WTC11 (cell line): ENCODE data around the gene FOXP4. TPM values are rescaled to one million over a fixed set of nuclear protein-coding genes. Genes with fewer than 3 reads are reported as not detected.

Source experiments
- ATAC-seq: fragments of 200-7000 bp; cut with Tn5 transposase; 2 replicates; pipeline ENCODE4 v1.10.0; 2021; ENCODE audit warnings: mild to moderate bottlenecking, moderate library complexity
- CTCF ChIA-PET: fragments of 300-600 bp; sonication (Branson Sonifier 250); formaldehyde crosslinking; loops from one replicate; lab custom pipeline; 2021; ENCODE audit warnings: antibody characterized with exemption; lab: Charles Lee
- POLR2A ChIA-PET: fragments of 350-600 bp; sonication (Branson Sonifier 250); formaldehyde crosslinking; loops from one replicate; lab custom pipeline; 2021; ENCODE audit warnings: antibody characterized with exemption; lab: Charles Lee
- DNase-seq: peaks from one replicate; pipeline ENCODE4 v3.0.0; 2021; ENCODE audit warnings: low spot score
- H3K27ac Mint-ChIP-seq: 2 replicates; pipeline ENCODE4 v1.8.0; 2021; ENCODE audit warnings: mixed read lengths
- H3K27me3 Mint-ChIP-seq: 2 replicates; pipeline ENCODE4 v1.8.0; 2021; ENCODE audit warnings: low read depth, mild to moderate bottlenecking, moderate library complexity, mixed read lengths
- H3K36me3 Mint-ChIP-seq: 2 replicates; pipeline ENCODE4 v1.8.0; 2021; ENCODE audit warnings: mixed read lengths
- H3K4me1 Mint-ChIP-seq: 2 replicates; pipeline ENCODE4 v1.8.0; 2022; ENCODE audit warnings: mixed read lengths
- H3K4me3 Mint-ChIP-seq: 2 replicates; pipeline ENCODE4 v1.8.0; 2021; ENCODE audit warnings: mild to moderate bottlenecking, moderate library complexity, mixed read lengths
- H3K9me3 Mint-ChIP-seq: 2 replicates; pipeline ENCODE4 v1.8.0; 2021; ENCODE audit warnings: mixed read lengths
- ATF1 ChIP-seq: sonication (generic); formaldehyde crosslinking; IDR thresholded peaks from 2 replicates; pipeline ENCODE4 v1.8.1; 2023; ENCODE audit warnings: mild to moderate bottlenecking, moderate library complexity, missing genetic modification reagents
- E2F4 ChIP-seq: sonication (generic); formaldehyde crosslinking; IDR thresholded peaks from 2 replicates; pipeline ENCODE4 v1.8.1; 2022; ENCODE audit warnings: low read depth, mild to moderate bottlenecking, moderate library complexity, missing genetic modification reagents, borderline replicate concordance
- ELF4 ChIP-seq: sonication (generic); formaldehyde crosslinking; IDR thresholded peaks from 2 replicates; pipeline ENCODE4 v1.8.1; 2022; ENCODE audit warnings: low read depth, mild to moderate bottlenecking, moderate library complexity, missing genetic modification reagents
- ERG ChIP-seq: fragments of 250-450 bp; sonication (Bioruptor Pico); IDR thresholded peaks from 2 replicates; pipeline ENCODE4 v1.8.0; 2021; ENCODE audit warnings: mild to moderate bottlenecking
- GTF2I ChIP-seq: fragments of 250-450 bp; sonication (Bioruptor Pico); conservative IDR thresholded peaks from 2 replicates; pipeline ENCODE4 v1.4.0; 2021; ENCODE audit warnings: mild to moderate bottlenecking
- NR2C2 ChIP-seq: sonication (generic); formaldehyde crosslinking; IDR thresholded peaks from 2 replicates; pipeline ENCODE4 v1.8.0; 2022; ENCODE audit warnings: mild to moderate bottlenecking, missing genetic modification reagents
- SMAD3 ChIP-seq: sonication (generic); formaldehyde crosslinking; IDR thresholded peaks from 2 replicates; pipeline ENCODE4 v1.8.0; 2022; ENCODE audit warnings: missing genetic modification reagents, mild to moderate bottlenecking, borderline replicate concordance
- SMAD4 ChIP-seq: sonication (generic); formaldehyde crosslinking; IDR thresholded peaks from 2 replicates; pipeline ENCODE4 v1.8.0; 2022; ENCODE audit warnings: mild to moderate bottlenecking, missing genetic modification reagents
- SOX15 ChIP-seq: fragments of 250-450 bp; sonication (Bioruptor Pico); IDR thresholded peaks from 2 replicates; pipeline ENCODE4 v1.9.0; 2021; ENCODE audit warnings: mild to moderate bottlenecking
- SP1 ChIP-seq: sonication (generic); formaldehyde crosslinking; conservative IDR thresholded peaks from 2 replicates; pipeline ENCODE4 v1.8.1; 2022; ENCODE audit warnings: missing genetic modification reagents
- USF2 ChIP-seq: sonication (generic); formaldehyde crosslinking; IDR thresholded peaks from 2 replicates; pipeline ENCODE4 v1.8.1; 2023; ENCODE audit warnings: mild to moderate bottlenecking, missing genetic modification reagents, moderate library complexity
- ZBTB43 ChIP-seq: sonication (generic); formaldehyde crosslinking; IDR thresholded peaks from 2 replicates; pipeline ENCODE4 v1.8.1; 2023; ENCODE audit warnings: mild to moderate bottlenecking, missing genetic modification reagents
- ZNF138 ChIP-seq: sonication (generic); formaldehyde crosslinking; conservative IDR thresholded peaks from 2 replicates; pipeline ENCODE4 v1.8.1; 2022; ENCODE audit warnings: mild to moderate bottlenecking, moderate library complexity, missing genetic modification reagents
- ZNF232 ChIP-seq: sonication (generic); formaldehyde crosslinking; IDR thresholded peaks from 2 replicates; pipeline ENCODE4 v1.8.0; 2022; ENCODE audit warnings: mild to moderate bottlenecking, missing genetic modification reagents
- ZNF423 ChIP-seq: fragments of 250-450 bp; sonication (Bioruptor Pico); IDR thresholded peaks from 2 replicates; pipeline ENCODE4 v2.1.2; 2022; ENCODE audit warnings: mild to moderate bottlenecking, moderate library complexity
- total RNA-seq: library from RNA; stranded (reverse); gene quantifications from 3 replicates; pipeline ENCODE4 v1.2.3, GENCODE V29; 2021
- TF ChIP-seq, protein P1 (sequence below): sonication (generic); formaldehyde crosslinking; IDR thresholded peaks from 2 replicates; pipeline ENCODE4 v1.8.0; 2023; ENCODE audit warnings: missing genetic modification reagents
- TF ChIP-seq, protein P2 (sequence below): sonication (generic); formaldehyde crosslinking; IDR thresholded peaks from 2 replicates; pipeline ENCODE4 v1.8.0; 2022; ENCODE audit warnings: mild to moderate bottlenecking, missing genetic modification reagents
- TF ChIP-seq, protein P3 (sequence below): sonication (generic); formaldehyde crosslinking; IDR thresholded peaks from 2 replicates; pipeline ENCODE4 v1.8.1; 2022; ENCODE audit warnings: mild to moderate bottlenecking, moderate library complexity, missing genetic modification reagents
- TF ChIP-seq, protein P4 (sequence below): sonication (generic); formaldehyde crosslinking; IDR thresholded peaks from 2 replicates; pipeline ENCODE4 v1.8.0; 2022; ENCODE audit warnings: missing genetic modification reagents
- TF ChIP-seq, protein P5 (sequence below): fragments of 250-450 bp; sonication (Bioruptor Pico); IDR thresholded peaks from 2 replicates; pipeline ENCODE4 v1.9.0; 2021; ENCODE audit warnings: mild to moderate bottlenecking

The FOXP4 gene
- total RNA-seq, 1 experiment from 2014 or later, result 36.6 TPM

- CTCF ChIA-PET, result interaction anchor here (0.6 to 1.8 kb wide), 6 partner anchors 33 to 268 kb away, joined by 3 to 14 read pairs (median 4); no protein-coding TSS in a partner anchor
- Mint-ChIP-seq H3K9me3 (no peaks in the 10 kb centered on the region), H3K27ac (no peak overlapping the region), H3K4me1 (peaks cover 36% of the 10 kb centered on the region), H3K4me3 (no peak overlapping the region), H3K36me3 (no peaks in the 10 kb centered on the region), H3K27me3 (peaks cover 47% of the 10 kb centered on the region)
- DNase-seq, result no peak
- POLR2A ChIA-PET, result interaction anchor here (0.6 kb wide), 1 partner anchor 1326 kb away, joined by 5 read pairs; no protein-coding TSS in a partner anchor
- no peak for ATAC-seq
- no peak for TF ChIP-seq ATF1 (CRISPR knock-in tag)
- TF ChIP-seq, protein P1, sequence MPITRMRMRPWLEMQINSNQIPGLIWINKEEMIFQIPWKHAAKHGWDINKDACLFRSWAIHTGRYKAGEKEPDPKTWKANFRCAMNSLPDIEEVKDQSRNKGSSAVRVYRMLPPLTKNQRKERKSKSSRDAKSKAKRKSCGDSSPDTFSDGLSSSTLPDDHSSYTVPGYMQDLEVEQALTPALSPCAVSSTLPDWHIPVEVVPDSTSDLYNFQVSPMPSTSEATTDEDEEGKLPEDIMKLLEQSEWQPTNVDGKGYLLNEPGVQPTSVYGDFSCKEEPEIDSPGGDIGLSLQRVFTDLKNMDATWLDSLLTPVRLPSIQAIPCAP (CRISPR knock-in tag), result no peak
- TF ChIP-seq ERG, result no peak
- TF ChIP-seq ZNF232 (CRISPR knock-in tag), result no peak
- TF ChIP-seq USF2 (CRISPR knock-in tag), result no peak
- TF ChIP-seq, protein P2, sequence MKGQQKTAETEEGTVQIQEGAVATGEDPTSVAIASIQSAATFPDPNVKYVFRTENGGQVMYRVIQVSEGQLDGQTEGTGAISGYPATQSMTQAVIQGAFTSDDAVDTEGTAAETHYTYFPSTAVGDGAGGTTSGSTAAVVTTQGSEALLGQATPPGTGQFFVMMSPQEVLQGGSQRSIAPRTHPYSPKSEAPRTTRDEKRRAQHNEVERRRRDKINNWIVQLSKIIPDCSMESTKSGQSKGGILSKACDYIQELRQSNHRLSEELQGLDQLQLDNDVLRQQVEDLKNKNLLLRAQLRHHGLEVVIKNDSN (CRISPR knock-in tag), result no peak
- TF ChIP-seq, protein P3, sequence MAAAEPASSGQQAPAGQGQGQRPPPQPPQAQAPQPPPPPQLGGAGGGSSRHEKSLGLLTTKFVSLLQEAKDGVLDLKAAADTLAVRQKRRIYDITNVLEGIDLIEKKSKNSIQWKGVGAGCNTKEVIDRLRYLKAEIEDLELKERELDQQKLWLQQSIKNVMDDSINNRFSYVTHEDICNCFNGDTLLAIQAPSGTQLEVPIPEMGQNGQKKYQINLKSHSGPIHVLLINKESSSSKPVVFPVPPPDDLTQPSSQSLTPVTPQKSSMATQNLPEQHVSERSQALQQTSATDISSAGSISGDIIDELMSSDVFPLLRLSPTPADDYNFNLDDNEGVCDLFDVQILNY (CRISPR knock-in tag), result no peak
- TF ChIP-seq SMAD4 (CRISPR knock-in tag), result no peak
- no peak for TF ChIP-seq ZNF138 (CRISPR knock-in tag)
- no peak for TF ChIP-seq SOX15
- TF ChIP-seq NR2C2 (CRISPR knock-in tag), result no peak
- TF ChIP-seq SMAD3, result no peak
- TF ChIP-seq SP1, result no peak
- TF ChIP-seq ZBTB43 (CRISPR knock-in tag), result no peak
Observed at GRCh38 chr6:41635365-41635764, 89.2 kb downstream of the FOXP4 start.

- no peaks in the 10 kb centered on the region for H3K9me3 Mint-ChIP-seq
- ChIA-PET POLR2A (no interaction called here), CTCF (interaction anchor here (0.5 to 1.5 kb wide), 5 partner anchors 45 to 269 kb away, joined by 3 to 6 read pairs (median 3); no protein-coding TSS in a partner anchor)
- H3K4me1 Mint-ChIP-seq, result peaks cover 49% of the 10 kb centered on the region
- H3K27me3 Mint-ChIP-seq, result peaks cover 50% of the 10 kb centered on the region
- peaks cover 10% of the 10 kb centered on the region for H3K36me3 Mint-ChIP-seq
- peak; percentile 69 for DNase-seq
- no peak overlapping the region for H3K27ac Mint-ChIP-seq
- ATAC-seq, result peak; percentile 36
- peak overlapping the region; percentile 70 for H3K4me3 Mint-ChIP-seq
- TF ChIP-seq, protein P4, sequence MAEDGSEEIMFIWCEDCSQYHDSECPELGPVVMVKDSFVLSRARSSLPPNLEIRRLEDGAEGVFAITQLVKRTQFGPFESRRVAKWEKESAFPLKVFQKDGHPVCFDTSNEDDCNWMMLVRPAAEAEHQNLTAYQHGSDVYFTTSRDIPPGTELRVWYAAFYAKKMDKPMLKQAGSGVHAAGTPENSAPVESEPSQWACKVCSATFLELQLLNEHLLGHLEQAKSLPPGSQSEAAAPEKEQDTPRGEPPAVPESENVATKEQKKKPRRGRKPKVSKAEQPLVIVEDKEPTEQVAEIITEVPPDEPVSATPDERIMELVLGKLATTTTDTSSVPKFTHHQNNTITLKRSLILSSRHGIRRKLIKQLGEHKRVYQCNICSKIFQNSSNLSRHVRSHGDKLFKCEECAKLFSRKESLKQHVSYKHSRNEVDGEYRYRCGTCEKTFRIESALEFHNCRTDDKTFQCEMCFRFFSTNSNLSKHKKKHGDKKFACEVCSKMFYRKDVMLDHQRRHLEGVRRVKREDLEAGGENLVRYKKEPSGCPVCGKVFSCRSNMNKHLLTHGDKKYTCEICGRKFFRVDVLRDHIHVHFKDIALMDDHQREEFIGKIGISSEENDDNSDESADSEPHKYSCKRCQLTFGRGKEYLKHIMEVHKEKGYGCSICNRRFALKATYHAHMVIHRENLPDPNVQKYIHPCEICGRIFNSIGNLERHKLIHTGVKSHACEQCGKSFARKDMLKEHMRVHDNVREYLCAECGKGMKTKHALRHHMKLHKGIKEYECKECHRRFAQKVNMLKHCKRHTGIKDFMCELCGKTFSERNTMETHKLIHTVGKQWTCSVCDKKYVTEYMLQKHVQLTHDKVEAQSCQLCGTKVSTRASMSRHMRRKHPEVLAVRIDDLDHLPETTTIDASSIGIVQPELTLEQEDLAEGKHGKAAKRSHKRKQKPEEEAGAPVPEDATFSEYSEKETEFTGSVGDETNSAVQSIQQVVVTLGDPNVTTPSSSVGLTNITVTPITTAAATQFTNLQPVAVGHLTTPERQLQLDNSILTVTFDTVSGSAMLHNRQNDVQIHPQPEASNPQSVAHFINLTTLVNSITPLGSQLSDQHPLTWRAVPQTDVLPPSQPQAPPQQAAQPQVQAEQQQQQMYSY (CRISPR knock-in tag), result peak; percentile 69; the same call in 1 of the 2 replicates
- TF ChIP-seq ZNF423 (peak; percentile 62), ELF4 (CRISPR knock-in tag) (no peak), GTF2I (CRISPR knock-in tag) (no peak), E2F4 (CRISPR knock-in tag) (no peak)
- TF ChIP-seq, protein P3 (CRISPR knock-in tag), result 0 out of 2 replicates have a peak, but pooled peaks have one; percentile 32
- TF ChIP-seq, protein P5, sequence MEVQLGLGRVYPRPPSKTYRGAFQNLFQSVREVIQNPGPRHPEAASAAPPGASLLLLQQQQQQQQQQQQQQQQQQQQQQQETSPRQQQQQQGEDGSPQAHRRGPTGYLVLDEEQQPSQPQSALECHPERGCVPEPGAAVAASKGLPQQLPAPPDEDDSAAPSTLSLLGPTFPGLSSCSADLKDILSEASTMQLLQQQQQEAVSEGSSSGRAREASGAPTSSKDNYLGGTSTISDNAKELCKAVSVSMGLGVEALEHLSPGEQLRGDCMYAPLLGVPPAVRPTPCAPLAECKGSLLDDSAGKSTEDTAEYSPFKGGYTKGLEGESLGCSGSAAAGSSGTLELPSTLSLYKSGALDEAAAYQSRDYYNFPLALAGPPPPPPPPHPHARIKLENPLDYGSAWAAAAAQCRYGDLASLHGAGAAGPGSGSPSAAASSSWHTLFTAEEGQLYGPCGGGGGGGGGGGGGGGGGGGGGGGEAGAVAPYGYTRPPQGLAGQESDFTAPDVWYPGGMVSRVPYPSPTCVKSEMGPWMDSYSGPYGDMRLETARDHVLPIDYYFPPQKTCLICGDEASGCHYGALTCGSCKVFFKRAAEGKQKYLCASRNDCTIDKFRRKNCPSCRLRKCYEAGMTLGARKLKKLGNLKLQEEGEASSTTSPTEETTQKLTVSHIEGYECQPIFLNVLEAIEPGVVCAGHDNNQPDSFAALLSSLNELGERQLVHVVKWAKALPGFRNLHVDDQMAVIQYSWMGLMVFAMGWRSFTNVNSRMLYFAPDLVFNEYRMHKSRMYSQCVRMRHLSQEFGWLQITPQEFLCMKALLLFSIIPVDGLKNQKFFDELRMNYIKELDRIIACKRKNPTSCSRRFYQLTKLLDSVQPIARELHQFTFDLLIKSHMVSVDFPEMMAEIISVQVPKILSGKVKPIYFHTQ (CRISPR knock-in tag), result no peak
Observed at GRCh38 chr6:41636833-41637193, 90.6 kb downstream of the FOXP4 start.
